ENCODE data around the gene RNMT. TPM values are rescaled to one million over a fixed set of nuclear protein-coding genes. Genes with fewer than 3 reads are reported as not detected.

RNMT gene
- total RNA-seq, 2 experiments from 2014 or later = 128 to 130 TPM

- intact Hi-C loops (cut with DNase I, micrococcal nuclease) = no loop called here
Measured at GRCh38 chr18:13796515-13796914, 70.0 kb downstream of the RNMT start.

GRCh38 chr18:13797157-13797611 lies 70.7 kb downstream of the RNMT start:
- peaks cover 0 to 5% of the 10 kb centered on the region in 2 experiments for H3K9me3 ChIP-seq (ENCODE audit: control insufficient read depth in 1 of 2, insufficient read depth in 1 of 2, low read length in 2 of 2)
- ChIA-PET CTCF (no interaction called here), POLR2A (no interaction called here)
- Mint-ChIP-seq H3K9me3 (no peaks in the 10 kb centered on the region), H3K27me3 (peaks cover 54% of the 10 kb centered on the region), H3K27ac (no peak overlapping the region), H3K4me1 (ENCODE audit: low read depth) (peaks cover 6% of the 10 kb centered on the region), H3K36me3 (ENCODE audit: low read depth) (no peaks in the 10 kb centered on the region), H3K4me3 (no peak overlapping the region)
- TF ChIP-seq CTCF (IDR thresholded peaks at IDR 0.05) = no peak
- no peak overlapping the region for H3K4me3 ChIP-seq (ENCODE audit: low read length)
- no peak overlapping the region for H3K27ac ChIP-seq (ENCODE audit: low read depth in 1 of 2, low read length in 2 of 2)
- no peak for ATAC-seq (ENCODE audit: poor library complexity)
- peaks cover 24 to 39% of the 10 kb centered on the region in 2 experiments for H3K27me3 ChIP-seq (ENCODE audit: control insufficient read depth in 1 of 2, insufficient read depth in 2 of 2, low read length in 2 of 2)
- H3K36me3 ChIP-seq (ENCODE audit: insufficient read depth, low read length) = no peaks in the 10 kb centered on the region
- intact Hi-C loops (cut with DNase I, micrococcal nuclease) = no loop called here
- peaks cover 8% of the 10 kb centered on the region for H3K4me1 ChIP-seq (ENCODE audit: insufficient read depth, low read length)
- DNase-seq = no peak

More at GRCh38 chr18:13796515-13796914, 70.0 kb downstream of the RNMT start:
- no peak for TF ChIP-seq CTCF (IDR thresholded peaks at IDR 0.05)
- no peak overlapping the region for H3K27ac ChIP-seq (ENCODE audit: low read depth in 1 of 2, low read length in 2 of 2)
- Mint-ChIP-seq H3K4me3 (no peak overlapping the region), H3K36me3 (ENCODE audit: low read depth) (no peaks in the 10 kb centered on the region), H3K27me3 (peaks cover 50% of the 10 kb centered on the region), H3K9me3 (no peaks in the 10 kb centered on the region), H3K4me1 (ENCODE audit: low read depth) (peaks cover 6% of the 10 kb centered on the region), H3K27ac (no peak overlapping the region)
- no peaks in the 10 kb centered on the region for H3K36me3 ChIP-seq (ENCODE audit: insufficient read depth, low read length)
- POLR2A ChIA-PET = no interaction called here
- CTCF ChIA-PET = no interaction called here
- no peak for ATAC-seq (ENCODE audit: poor library complexity)
- H3K27me3 ChIP-seq (ENCODE audit: control insufficient read depth in 1 of 2, insufficient read depth in 2 of 2, low read length in 2 of 2) = peaks cover 24 to 36% of the 10 kb centered on the region in 2 experiments
- H3K4me1 ChIP-seq (ENCODE audit: insufficient read depth, low read length) = peaks cover 8% of the 10 kb centered on the region
- no peak for DNase-seq
- H3K4me3 ChIP-seq (ENCODE audit: low read length) = no peak overlapping the region
- peaks cover 0 to 5% of the 10 kb centered on the region in 2 experiments for H3K9me3 ChIP-seq (ENCODE audit: control insufficient read depth in 1 of 2, insufficient read depth in 1 of 2, low read length in 2 of 2)

- no peaks in the 10 kb centered on the region for H3K36me3 ChIP-seq (ENCODE audit: insufficient read depth, low read length)
- intact Hi-C loops (cut with DNase I, micrococcal nuclease) = no loop called here
- H3K4me3 Mint-ChIP-seq = no peak overlapping the region
Measured at GRCh38 chr18:13799396-13799795, 72.9 kb downstream of the RNMT start.

More at GRCh38 chr18:13799396-13799795, 72.9 kb downstream of the RNMT start:
- Histone ChIP-seq H3K9me3 (ENCODE audit: control insufficient read depth in 1 of 2, insufficient read depth in 1 of 2, low read length in 2 of 2) (peaks cover 0 to 5% of the 10 kb centered on the region in 2 experiments), H3K27ac (ENCODE audit: low read depth in 1 of 2, low read length in 2 of 2) (no peak overlapping the region), H3K4me3 (ENCODE audit: low read length) (no peak overlapping the region), H3K4me1 (ENCODE audit: insufficient read depth, low read length) (peaks cover 8% of the 10 kb centered on the region), H3K27me3 (ENCODE audit: control insufficient read depth in 1 of 2, insufficient read depth in 2 of 2, low read length in 2 of 2) (peaks cover 32 to 52% of the 10 kb centered on the region in 2 experiments)
- ATAC-seq (ENCODE audit: poor library complexity) = no peak
- no peak for TF ChIP-seq CTCF (IDR thresholded peaks at IDR 0.05)
- no peak for DNase-seq
- Mint-ChIP-seq H3K9me3 (no peaks in the 10 kb centered on the region), H3K27ac (no peak overlapping the region), H3K27me3 (peaks cover 69% of the 10 kb centered on the region), H3K4me1 (ENCODE audit: low read depth) (peaks cover 6% of the 10 kb centered on the region), H3K36me3 (ENCODE audit: low read depth) (no peaks in the 10 kb centered on the region)
- POLR2A ChIA-PET = no interaction called here
- CTCF ChIA-PET = no interaction called here

Data from CD4-positive, alpha-beta T cell (primary cell).